GM21737 (cell line): ENCODE results near the gene ADM2.

Experiments used
- ATAC-seq: cut with Tn5 transposase; IDR thresholded peaks from one replicate; pipeline ENCODE4 v1.9.1; 2021; ENCODE audit warnings: mild to moderate bottlenecking, moderate library complexity; ENCODE audit not compliant: unreplicated experiment

ADM2 gene

GRCh38 chr22:50467341-50467740 is 14.0 kb upstream of the ADM2 start:
- no peak for ATAC-seq

DNA sequence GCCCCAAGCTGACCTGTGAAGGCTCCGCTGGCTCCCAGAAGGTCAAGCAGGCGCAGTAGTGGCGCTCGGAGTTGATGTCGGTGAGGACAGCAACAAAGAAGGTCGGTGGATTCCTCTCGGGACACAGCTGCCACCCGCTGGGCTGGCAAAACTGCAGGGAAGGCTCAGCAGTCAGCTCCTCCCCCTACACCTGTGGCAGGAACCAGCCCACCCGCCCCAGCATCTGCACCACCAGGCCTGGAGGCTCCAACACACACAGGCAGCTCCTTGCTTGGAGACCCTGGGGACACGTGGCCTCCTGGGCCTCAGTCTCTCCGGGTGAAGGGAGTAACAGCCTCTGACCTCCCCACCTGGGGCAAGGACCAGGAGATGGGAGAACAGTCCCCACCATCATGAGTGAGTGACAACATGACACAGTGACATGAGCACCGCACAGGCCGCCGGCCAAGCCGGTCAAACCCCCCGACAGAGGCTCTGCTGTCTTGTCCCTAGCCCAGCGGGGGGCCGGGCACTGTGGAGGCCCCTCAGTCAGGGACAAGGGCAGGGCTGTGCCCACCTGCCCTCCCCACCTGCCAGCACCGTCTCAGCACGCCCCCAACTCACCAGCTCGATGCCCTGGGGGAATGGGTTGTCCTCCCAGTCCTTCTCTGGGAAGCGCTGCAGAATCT is 13.4 kb upstream of the ADM2 start:
- no peak for ATAC-seq

- ATAC-seq = no peak
These were observed 12.7 kb upstream of the ADM2 start for GRCh38 chr22:50468626-50469025.

DNA sequence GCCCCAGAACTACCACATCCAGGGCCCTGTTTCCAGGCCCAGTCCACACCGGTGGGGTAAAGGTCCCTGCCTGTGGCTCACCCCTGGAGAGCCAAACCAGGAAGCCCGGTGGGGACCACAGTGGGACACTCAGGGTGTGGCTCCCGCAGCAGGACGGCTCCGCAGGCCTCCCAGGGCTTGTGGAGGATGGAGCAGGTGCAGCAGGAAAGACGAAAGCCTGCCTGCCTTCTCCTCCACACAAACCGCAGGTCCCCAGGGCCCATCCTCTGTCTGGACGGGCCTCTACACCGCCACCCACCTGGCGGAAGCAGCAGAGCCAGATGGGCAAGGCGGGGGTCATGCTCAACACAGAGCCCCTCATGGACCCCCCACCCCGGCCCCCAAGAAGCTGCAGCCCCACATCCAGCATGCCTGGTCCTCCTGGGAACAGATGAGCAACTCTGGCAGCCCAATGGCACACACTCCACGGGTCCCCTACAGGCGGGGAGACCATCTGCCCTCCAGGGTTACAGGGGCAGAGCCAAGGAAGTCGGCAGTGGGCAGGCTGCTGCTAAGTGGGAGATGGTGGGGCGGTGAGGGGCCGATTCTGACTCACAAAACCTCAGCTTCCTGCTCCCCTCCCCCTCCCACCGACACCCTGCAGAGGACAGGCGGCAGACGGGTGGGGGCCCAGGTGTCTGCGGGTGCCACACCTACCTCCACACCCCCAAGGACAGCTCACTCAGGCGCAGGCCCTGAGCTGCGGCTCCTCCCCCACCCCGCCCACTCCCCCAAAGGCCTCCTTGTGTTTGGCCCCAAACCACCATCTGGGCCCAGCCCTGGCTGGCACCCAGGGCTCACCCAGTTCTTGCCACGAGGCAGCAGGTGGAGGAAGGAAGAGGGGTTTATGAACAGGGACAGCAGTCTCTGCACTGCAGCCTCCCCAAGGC is 11.7 kb upstream of the ADM2 start:
- ATAC-seq = peak; percentile 49

GRCh38 chr22:50470491-50470890 is 10.9 kb upstream of the ADM2 start:
- no peak for ATAC-seq

GRCh38 chr22:50471197-50471847 is 10.0 kb upstream of the ADM2 start:
- ATAC-seq = no peak

GRCh38 chr22:50471962-50472361 is 9.4 kb upstream of the ADM2 start:
- ATAC-seq = no peak

DNA sequence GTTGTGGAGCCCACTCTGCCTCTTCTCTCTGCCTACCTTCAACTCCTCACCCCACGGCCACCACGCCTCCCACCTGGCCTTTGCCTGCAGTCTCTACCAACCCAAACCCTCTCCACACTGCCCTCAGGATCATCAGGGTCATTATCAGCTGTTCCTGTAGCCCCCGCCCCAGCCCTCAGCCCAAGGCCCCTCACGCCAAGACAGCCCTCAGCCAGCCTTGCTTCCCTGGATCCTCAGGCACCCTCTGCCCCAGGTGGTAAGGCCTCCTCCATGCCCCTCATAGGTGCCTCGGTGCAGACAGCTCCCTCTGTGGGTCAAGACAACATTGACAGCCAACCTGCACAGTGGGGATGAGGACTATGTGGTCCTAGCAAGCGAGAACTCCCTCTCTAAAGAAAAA is 8.3 kb upstream of the ADM2 start:
- ATAC-seq = no peak

GRCh38 chr22:50473855-50474671 is 7.3 kb upstream of the ADM2 start:
- no peak for ATAC-seq

GRCh38 chr22:50474710-50475651 is 6.4 kb upstream of the ADM2 start, which contains the start of gene SBF1:
Gene SBF1 (minus strand): TSS chr22:50475035. CDS start chr22:50474840, 195 bp downstream.
- peak; percentile 59 for ATAC-seq

DNA sequence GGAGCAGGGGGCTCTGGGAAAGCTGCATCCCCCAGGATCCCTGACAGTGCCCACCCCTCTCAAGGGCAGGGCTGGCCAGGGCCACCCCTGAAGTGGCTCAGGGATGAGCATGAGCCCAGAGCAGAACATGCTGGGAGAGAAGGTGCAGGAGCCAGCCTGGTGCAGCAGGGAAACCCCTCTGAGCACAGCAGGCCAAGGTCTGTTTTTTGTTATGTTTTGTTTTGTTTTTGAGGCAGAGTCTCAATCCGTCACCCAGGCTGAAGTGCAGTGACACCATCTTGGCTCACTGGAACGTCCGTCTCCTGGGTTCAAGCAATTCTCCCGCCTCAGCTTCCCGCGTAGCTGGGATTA is 5.7 kb upstream of the ADM2 start:
- no peak for ATAC-seq

DNA sequence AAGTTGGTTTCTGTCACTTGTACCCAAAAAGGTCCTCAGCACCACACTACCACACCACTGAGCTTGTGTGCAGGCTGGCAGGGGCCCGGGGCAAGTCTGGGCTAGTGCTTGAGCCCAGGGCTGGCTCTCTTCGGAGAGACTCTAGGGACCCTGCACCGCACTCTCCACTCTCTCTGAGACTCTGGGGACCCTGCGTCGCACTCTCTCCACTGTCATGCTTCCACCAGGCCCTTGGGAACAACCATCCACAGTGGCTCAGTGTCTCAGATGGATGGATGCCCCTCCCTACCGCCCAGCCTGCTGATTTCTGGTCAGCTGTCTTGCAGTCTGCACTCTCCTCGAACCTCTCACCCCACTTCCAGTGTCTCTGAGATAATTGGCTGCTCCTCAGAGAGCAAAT is 4.5 kb upstream of the ADM2 start:
- ATAC-seq = no peak

GRCh38 chr22:50477923-50478322 is 3.4 kb upstream of the ADM2 start:
- no peak for ATAC-seq

- ATAC-seq = no peak
These were observed 1.6 kb upstream of the ADM2 start for GRCh38 chr22:50479721-50480120.

DNA sequence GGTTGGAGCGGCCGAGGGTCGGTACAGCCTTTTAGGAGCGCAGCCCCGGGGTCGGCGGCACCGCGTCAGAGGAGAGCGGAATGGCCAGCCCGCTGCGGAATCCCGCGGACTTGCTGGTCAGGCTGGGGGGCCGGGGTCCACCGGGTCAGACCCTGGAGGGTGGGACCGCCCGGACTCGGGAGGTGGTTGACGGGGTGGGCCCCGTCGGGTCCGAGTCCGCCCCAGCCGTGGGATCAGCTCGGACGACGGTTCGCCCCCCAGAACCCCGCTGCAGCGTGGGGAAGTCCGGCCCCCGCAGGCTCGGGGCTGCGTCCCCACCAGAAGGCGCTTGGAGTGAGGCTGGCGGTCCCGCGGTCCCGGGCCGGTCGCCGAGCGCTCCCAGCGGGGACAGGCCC is 301 bp upstream of the ADM2 start:
- no peak for ATAC-seq

DNA sequence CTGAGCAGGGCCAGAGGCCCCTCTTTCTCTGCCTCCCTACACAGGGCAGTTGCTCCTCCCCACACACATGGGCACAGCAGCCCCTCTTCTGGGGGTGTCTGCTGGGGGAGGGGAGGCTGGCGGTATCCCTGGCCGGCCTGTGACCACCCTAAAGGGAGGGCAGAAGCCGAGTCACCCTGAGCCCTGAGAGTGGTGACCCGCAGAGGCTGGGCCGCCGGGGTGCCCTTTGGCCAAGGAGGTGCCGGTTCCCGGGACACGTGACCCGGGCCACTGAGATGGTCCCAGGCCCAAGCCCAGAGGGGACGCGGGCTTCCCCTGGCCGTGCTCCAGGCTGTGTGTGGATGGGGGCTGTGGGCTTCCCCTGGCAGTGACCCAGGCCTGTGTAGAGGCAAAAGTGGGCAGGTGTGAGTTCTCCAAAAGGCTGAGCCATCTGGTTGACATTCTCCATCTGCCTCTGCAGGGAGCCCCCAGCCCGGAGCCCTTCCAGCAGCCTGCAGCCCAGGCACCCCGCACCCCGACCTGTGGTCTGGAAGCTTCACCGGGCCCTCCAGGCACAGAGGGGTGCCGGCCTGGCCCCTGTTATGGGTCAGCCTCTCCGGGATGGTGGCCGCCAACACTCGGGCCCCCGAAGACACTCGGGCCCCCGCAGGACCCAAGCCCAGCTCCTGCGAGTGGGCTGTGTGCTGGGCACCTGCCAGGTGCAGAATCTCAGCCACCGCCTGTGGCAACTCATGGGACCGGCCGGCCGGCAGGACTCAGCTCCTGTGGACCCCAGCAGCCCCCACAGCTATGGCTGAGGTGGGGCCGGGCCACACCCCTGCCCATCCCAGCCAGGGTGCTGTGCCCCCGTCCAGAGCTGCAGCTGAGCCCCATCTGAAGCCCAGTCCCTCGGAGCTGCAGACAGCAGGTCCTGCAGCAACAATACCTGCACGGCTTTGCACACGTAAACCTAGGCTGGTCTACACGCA is 1.0 kb downstream of the ADM2 start:
- ATAC-seq = no peak

GRCh38 chr22:50483106-50483505 is 1.8 kb downstream of the ADM2 start:
- no peak for ATAC-seq

- ATAC-seq = no peak
These were observed 2.2 kb downstream of the ADM2 start for GRCh38 chr22:50483556-50483955.
